ENCODE measurements around the gene NEK9.

The NEK9 gene

GRCh38 chr14:75126679-75127473 lies at the start of gene NEK9:
TSS of gene NEK9 (minus strand) at chr14:75127048. CDS start at chr14:75126921, 127 bp downstream.
- peak; percentile 89 for DNase-seq (ENCODE audit: low spot score)

- peak; percentile 91 for DNase-seq (ENCODE audit: low spot score)
These were observed 49.4 kb upstream of the NEK9 start, which contains the start of gene TMED10 for GRCh38 chr14:75176142-75176820. TSS of gene TMED10 (minus strand) at chr14:75176612. CDS start at chr14:75176579, 33 bp downstream.

DNA sequence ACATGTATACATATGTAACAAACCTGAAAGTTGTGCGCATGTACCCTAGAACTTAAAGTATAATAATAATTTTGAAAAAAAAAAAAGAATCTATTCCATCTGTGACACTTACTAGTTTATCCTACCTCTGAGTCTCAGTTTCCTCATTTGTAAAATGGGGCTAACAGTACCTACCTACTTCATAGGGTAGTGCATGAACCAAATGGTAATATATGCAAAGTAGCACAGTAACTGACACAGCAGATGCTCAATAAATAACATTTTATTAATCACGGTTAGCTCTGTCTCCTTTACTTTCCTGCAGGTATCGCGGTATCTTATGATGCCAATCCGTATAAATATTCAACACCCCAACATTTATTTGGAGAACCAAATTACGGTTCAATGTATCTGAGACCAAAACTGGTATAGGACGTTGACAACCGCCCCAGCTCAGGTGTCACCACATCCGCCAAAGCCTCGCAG lies 48.9 kb upstream of the NEK9 start:
- no peak for DNase-seq (ENCODE audit: low spot score)

DNA sequence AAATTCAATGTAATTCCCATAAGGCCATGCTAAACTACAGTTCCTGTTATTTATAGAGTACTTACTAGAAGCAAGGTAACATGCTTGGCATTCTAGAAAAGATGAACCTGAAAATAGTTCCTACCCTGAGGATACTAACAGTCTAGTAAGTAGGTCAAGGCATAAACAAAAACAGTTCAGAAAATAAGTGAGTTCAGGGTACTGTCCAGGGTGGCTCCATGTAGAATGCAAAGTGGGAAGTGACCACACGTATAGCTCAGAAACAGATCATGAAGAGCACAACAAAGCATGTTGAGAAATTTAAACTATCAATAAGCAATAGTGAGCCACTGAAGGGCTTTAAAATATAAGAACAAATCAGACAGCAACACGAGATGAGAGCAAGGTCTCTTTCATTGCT lies 47.2 kb upstream of the NEK9 start:
- DNase-seq (ENCODE audit: low spot score) = no peak

DNA sequence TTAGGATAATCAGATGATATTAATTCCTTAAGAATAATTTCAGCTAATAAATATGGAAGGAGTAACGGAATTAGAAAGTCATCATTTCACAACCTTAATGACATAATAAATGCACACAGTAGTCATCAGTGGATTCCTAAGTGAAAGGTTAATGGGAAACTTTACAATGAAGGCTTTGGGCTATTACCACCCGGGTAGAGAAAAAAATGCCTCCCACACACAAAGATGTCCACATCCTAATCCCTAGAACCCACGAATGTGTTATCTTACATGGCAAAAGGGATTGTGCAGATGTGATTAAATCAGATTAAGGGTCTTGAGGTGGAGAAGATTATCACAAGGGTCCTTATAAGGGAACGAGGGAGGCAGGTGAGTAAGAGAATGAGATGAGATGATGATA lies 43.9 kb upstream of the NEK9 start:
- DNase-seq (ENCODE audit: low spot score) = no peak

GRCh38 chr14:75168586-75169335 lies 41.9 kb upstream of the NEK9 start:
- DNase-seq (ENCODE audit: low spot score) = no peak

DNA sequence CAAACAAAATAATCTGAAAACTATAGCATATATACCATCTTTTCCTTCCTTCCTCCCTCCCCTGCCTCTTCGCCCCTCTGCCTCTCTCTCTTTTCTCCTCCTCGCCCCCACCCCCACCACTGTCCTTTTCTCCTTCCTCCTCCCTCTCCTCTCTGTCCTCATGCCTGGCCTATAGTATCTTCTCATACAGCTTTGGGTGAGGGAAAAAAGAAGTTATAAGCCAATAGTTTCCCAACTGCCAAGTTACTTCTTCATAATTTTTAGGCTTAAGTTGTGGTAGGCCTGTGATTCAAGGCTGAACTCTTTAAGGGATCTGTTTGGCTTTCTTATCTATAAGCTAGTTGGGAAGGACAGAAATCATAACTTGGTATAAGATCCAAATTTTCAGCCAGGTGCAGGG lies 40.5 kb upstream of the NEK9 start:
- no peak for DNase-seq (ENCODE audit: low spot score)

- DNase-seq (ENCODE audit: low spot score) = peak; percentile 94
These were observed 38.9 kb upstream of the NEK9 start for GRCh38 chr14:75165586-75166391.

DNA sequence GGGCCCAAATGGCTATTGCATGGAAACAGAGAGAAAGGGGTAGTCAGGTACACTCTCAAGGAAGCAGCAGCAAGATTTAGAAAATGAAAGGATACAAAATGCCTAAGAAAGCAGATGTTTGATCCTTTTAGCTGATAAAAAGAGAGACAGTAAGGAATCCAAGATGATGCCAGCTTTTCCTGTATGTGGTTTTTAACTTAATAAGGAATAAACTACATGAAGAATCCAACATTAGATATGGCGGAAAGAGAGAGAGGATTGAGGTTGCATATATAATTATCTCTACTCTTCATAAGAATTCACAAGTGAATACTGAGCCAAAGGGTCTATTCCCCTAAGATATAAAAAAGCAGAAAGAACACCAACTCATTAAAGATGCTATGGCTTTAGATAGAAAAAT lies 38.0 kb upstream of the NEK9 start:
- no peak for DNase-seq (ENCODE audit: low spot score)

GRCh38 chr14:75163677-75164076 lies 36.8 kb upstream of the NEK9 start:
- no peak for DNase-seq (ENCODE audit: low spot score)

- DNase-seq (ENCODE audit: low spot score) = no peak
These were observed 35.8 kb upstream of the NEK9 start for GRCh38 chr14:75162631-75163030.

- no peak for DNase-seq (ENCODE audit: low spot score)
These were observed 32.2 kb upstream of the NEK9 start for GRCh38 chr14:75158843-75159614.

- DNase-seq (ENCODE audit: low spot score) = no peak
These were observed 30.1 kb upstream of the NEK9 start for GRCh38 chr14:75156901-75157300.

DNA sequence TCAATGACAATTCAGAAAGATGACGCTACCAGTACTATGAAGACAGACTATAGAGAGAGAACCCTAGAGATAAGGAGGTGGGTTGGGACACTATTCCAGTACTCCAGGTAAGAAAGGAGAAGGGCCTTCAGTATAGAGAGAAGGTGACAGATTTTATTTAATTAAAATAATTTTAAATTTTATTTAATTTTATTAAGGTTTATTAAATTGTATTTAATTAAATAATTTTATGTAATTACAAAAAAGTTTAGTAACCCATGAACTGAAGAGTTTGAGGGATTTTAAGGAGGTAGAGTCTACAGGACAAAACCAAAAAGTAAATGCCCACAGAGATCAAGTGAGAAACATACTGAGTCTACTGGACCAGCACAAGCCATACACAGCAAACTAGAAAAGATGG lies 29.3 kb upstream of the NEK9 start:
- DNase-seq (ENCODE audit: low spot score) = no peak

DNA sequence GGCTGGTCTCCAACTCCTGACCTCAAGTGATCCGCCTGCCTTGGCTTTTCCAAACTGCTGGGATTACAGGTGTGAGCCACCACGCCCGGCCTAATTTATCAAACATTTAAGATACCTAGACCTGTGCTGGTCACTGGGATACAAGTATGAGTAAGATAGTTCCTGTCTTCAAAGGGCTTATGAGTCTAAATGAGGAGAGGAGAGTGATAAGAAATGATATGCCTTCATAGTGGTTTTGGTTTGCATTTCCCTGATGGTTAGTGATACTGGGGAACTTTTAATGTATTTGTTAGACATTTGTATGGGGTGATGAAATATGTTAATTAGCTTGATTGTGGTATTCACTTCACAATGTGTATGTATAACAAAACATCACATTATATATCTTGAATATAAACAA lies 28.3 kb upstream of the NEK9 start:
- DNase-seq (ENCODE audit: low spot score) = no peak

- no peak for DNase-seq (ENCODE audit: low spot score)
These were observed 26.4 kb upstream of the NEK9 start for GRCh38 chr14:75153295-75153694.

- DNase-seq (ENCODE audit: low spot score) = no peak
These were observed 25.0 kb upstream of the NEK9 start for GRCh38 chr14:75151851-75152250.

DNA sequence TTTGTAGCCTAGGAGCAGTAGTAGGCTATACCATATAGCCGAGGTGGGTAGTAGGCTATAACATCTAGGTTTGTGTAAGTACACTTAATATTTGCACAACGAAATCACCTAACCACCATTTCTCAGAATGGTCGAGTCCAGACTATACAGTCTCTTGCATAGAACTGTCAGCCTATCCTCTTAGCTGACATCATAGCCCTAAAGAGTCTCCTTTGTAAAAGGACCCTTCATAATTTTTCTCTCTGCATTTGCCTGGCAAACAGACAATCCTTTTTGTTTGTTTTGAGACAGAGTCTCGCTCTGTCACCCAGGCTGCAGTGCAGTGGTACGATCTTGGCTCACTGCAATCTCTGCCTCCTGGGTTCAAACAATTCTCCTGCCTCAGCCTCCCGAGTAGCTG lies 23.8 kb upstream of the NEK9 start:
- DNase-seq (ENCODE audit: low spot score) = peak; percentile 74

- DNase-seq (ENCODE audit: low spot score) = no peak
These were observed 23.3 kb upstream of the NEK9 start for GRCh38 chr14:75150150-75150549.

DNA sequence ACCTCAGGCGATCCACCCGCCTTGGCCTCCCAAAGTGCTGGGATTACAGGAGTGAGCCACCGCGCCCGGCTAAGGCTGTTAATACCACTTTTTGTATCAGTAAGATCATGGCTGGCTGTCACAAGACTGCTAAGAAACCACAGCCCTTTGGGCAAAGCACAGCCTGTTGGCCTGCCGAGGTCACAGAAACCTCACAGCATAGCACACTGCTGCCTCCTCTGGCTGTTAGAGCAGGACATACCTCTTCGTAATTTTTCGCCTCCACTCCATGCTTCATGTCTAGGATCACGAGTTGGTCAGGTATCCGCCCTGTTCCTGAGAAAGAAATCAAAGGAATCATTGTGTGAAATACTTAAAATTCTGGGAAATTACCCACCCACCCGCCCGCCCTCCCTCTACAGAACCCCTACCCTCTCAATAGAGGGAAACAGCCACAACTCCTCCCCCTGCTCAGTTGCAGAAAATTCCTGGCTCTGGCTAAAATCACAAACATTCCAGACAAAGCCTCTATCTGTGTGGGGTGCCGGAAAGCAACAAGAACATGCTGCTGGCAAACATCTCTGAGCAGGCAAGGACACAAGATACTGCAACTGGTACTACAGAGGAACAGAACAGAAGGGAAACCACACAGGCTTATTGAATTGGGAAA lies 20.7 kb upstream of the NEK9 start:
- DNase-seq (ENCODE audit: low spot score) = peak; percentile 97

All from globus pallidus (tissue), 1 donor.